Hepatocyte (in vitro differentiated cells): ENCODE data around the gene TCP10L.

Experiments
- EZH2 ChIP-seq: fragments of 200-600 bp; sonication (generic); IDR thresholded peaks from 2 replicates; pipeline ENCODE4 v1.6.1; 2016; ENCODE audit warnings: antibody characterized with exemption, mild to moderate bottlenecking, borderline replicate concordance
- EZH2phosphoT487 ChIP-seq: fragments of 200-600 bp; sonication (generic); IDR thresholded peaks from one replicate; pipeline ENCODE4 v1.6.1; 2018; ENCODE audit warnings: antibody characterized with exemption, mild to moderate bottlenecking, low read depth, moderate library complexity; ENCODE audit not compliant: unreplicated experiment, severe bottlenecking
- TF ChIP-seq, protein P1 (sequence below): fragments of 200-600 bp; sonication (generic); IDR thresholded peaks from 2 replicates; pipeline ENCODE4 v1.5.1; 2016; ENCODE audit warnings: antibody characterized with exemption, mild to moderate bottlenecking; ENCODE audit not compliant: poor library complexity

DNA sequence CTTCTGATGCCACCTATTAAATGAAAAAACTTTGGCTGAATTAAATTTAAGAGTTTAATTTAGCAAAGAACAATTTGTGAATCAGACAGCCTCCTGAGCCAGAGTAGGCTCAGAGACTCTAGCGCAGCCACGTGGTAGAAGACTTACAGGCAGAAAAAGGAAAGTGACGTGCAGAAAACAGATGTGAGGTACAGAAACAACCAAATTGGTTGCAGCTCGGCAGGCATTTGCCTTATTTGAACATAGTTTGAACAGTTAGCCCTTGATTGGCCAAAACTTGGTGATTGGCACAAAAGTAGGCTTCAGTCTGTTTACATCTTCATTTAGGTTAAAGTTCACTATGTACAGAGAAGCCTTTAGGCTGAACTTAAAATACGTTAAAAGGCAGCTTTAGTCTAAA lies 22.9 kb downstream of the TCP10L start:
- TF ChIP-seq, protein P1, sequence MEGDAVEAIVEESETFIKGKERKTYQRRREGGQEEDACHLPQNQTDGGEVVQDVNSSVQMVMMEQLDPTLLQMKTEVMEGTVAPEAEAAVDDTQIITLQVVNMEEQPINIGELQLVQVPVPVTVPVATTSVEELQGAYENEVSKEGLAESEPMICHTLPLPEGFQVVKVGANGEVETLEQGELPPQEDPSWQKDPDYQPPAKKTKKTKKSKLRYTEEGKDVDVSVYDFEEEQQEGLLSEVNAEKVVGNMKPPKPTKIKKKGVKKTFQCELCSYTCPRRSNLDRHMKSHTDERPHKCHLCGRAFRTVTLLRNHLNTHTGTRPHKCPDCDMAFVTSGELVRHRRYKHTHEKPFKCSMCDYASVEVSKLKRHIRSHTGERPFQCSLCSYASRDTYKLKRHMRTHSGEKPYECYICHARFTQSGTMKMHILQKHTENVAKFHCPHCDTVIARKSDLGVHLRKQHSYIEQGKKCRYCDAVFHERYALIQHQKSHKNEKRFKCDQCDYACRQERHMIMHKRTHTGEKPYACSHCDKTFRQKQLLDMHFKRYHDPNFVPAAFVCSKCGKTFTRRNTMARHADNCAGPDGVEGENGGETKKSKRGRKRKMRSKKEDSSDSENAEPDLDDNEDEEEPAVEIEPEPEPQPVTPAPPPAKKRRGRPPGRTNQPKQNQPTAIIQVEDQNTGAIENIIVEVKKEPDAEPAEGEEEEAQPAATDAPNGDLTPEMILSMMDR, result peak; percentile 50
- TF ChIP-seq EZH2phosphoT487, result no peak
- TF ChIP-seq EZH2, result no peak
